ENCODE results near the gene GREB1.

GREB1 gene

GRCh38 chr2:11509657-11510360 is 24.0 kb upstream of the GREB1 start:
- no peak for DNase-seq

- no peak for DNase-seq
Measured at GRCh38 chr2:11512431-11512830, 21.4 kb upstream of the GREB1 start.

- no peak for DNase-seq
Measured at GRCh38 chr2:11513319-11513718, 20.5 kb upstream of the GREB1 start.

GRCh38 chr2:11514081-11514730 is 19.6 kb upstream of the GREB1 start:
- DNase-seq = no peak

GRCh38 chr2:11514904-11515303 is 18.9 kb upstream of the GREB1 start:
- no peak for DNase-seq

- DNase-seq = no peak
Measured at GRCh38 chr2:11515490-11515981, 18.3 kb upstream of the GREB1 start.

GRCh38 chr2:11516984-11517648 is 16.7 kb upstream of the GREB1 start:
- no peak for DNase-seq

- no peak for DNase-seq
Measured at GRCh38 chr2:11517906-11518305, 15.9 kb upstream of the GREB1 start.

GRCh38 chr2:11520092-11520693 is 13.7 kb upstream of the GREB1 start:
- no peak for DNase-seq

GRCh38 chr2:11521775-11522174 is 12.1 kb upstream of the GREB1 start:
- peak in 5 of 56 donors; percentile 12 to 44 (median 31) for DNase-seq

GRCh38 chr2:11524470-11524869 is 9.4 kb upstream of the GREB1 start:
- no peak for DNase-seq

GRCh38 chr2:11525762-11526161 is 8.1 kb upstream of the GREB1 start:
- DNase-seq = no peak

GRCh38 chr2:11527001-11527400 is 6.8 kb upstream of the GREB1 start:
- DNase-seq = no peak

GRCh38 chr2:11528228-11528627 is 5.6 kb upstream of the GREB1 start:
- DNase-seq = no peak

GRCh38 chr2:11530864-11531465 is 2.9 kb upstream of the GREB1 start:
- no peak for DNase-seq

GRCh38 chr2:11532416-11533055 is 1.3 kb upstream of the GREB1 start:
- DNase-seq = no peak

- no peak for DNase-seq
Measured at GRCh38 chr2:11534071-11534745, 363 bp downstream of the GREB1 start.

GRCh38 chr2:11534746-11535484 is 1.1 kb downstream of the GREB1 start:
- no peak for DNase-seq

- no peak for DNase-seq
Measured at GRCh38 chr2:11535899-11536344, 2.1 kb downstream of the GREB1 start.

- DNase-seq = no peak
Measured at GRCh38 chr2:11537951-11538350, 4.1 kb downstream of the GREB1 start.
